SK-N-SH treated with all-trans-retinoic acid at 6 μM for 48 hours (cell line): ENCODE results near the gene RAI14.

Experiments used
- ARNTL ChIP-seq: fragments of 450-650 bp; formaldehyde crosslinking; IDR thresholded peaks from 2 replicates; pipeline ENCODE4 v1.5.0; 2020; ENCODE audit warnings: low read depth, mild to moderate bottlenecking, moderate library complexity, borderline replicate concordance
- PPARA ChIP-seq: fragments of 250-450 bp; sonication (Bioruptor Pico); IDR thresholded peaks from 2 replicates; pipeline ENCODE4 v1.5.0; 2020; ENCODE audit warnings: mild to moderate bottlenecking, borderline replicate concordance
- RARB ChIP-seq: fragments of 250-450 bp; sonication (Bioruptor Pico); IDR thresholded peaks from 2 replicates; pipeline ENCODE4 v1.8.0; 2021; ENCODE audit warnings: mild to moderate bottlenecking, moderate library complexity
- SNAI2 ChIP-seq: fragments of 250-450 bp; sonication (Bioruptor Pico); IDR thresholded peaks from 2 replicates; pipeline ENCODE4 v1.5.0; 2020; ENCODE audit warnings: mild to moderate bottlenecking, moderate library complexity
- TCF4 ChIP-seq: fragments of 250-450 bp; sonication (Bioruptor Pico); IDR thresholded peaks from 2 replicates; pipeline ENCODE4 v1.8.0; 2021; ENCODE audit warnings: mild to moderate bottlenecking, moderate library complexity, borderline replicate concordance
- TOX ChIP-seq: fragments of 250-450 bp; sonication (Bioruptor Pico); IDR thresholded peaks from 2 replicates; pipeline ENCODE4 v1.8.0; 2021; ENCODE audit warnings: mild to moderate bottlenecking, moderate library complexity, borderline replicate concordance
- ZC3H10 ChIP-seq: fragments of 250-450 bp; sonication (Bioruptor Pico); IDR thresholded peaks from 2 replicates; pipeline ENCODE4 v1.5.1; 2021; ENCODE audit warnings: mild to moderate bottlenecking, moderate library complexity
- ZFP30 ChIP-seq: fragments of 450-650 bp; formaldehyde crosslinking; IDR thresholded peaks from 2 replicates; pipeline ENCODE4 v1.5.0; 2022; ENCODE audit warnings: mild to moderate bottlenecking, moderate library complexity
- ZNF565 ChIP-seq: fragments of 450-650 bp; formaldehyde crosslinking; conservative IDR thresholded peaks from 2 replicates; pipeline ENCODE4 v1.5.0; 2020; ENCODE audit warnings: low read depth, mild to moderate bottlenecking, moderate library complexity

DNA sequence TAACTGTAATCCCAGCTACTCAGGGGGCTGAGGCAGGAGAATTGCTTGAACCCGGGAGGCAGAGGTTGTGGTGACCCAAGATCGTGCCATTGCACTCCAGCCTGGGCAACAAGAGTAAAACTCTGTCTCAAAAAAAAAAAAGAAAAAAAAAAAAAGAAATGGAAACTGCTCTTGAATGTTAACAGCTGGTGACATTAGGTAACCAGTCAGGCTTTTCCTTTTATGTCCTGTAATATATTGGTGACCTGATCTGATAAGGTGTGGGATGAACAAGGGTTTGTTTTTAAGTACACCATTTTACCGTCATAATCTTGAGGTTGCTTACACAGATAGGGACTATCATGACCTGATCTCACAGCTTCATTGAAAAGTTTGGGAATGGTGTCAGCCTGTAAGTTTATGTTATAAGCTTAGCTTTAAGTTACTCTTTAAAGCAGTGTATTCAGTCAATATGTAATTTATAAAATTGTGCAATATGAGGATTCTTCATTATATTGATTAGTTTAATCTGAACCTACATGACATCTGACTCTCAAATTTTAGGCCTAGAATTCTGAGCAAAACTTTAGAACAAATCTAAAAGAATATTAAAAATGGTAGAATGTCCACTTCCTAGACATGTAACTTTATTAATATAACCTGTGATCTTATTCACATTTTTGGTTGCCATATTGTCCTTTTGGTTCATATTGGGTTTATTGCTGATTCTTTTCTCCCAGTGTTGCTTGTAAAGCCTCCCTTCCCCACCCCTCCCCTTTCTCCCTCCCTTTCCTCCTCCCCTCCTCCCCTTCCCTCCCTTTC lies 41.4 kb downstream of the RAI14 start:
- no peak for TF ChIP-seq PPARA (CRISPR knock-in tag)
- no peak for TF ChIP-seq TCF4 (CRISPR knock-in tag)
- no peak for TF ChIP-seq TOX (CRISPR knock-in tag)
- no peak for TF ChIP-seq ZFP30
- no peak for TF ChIP-seq SNAI2 (CRISPR knock-in tag)
- no peak for TF ChIP-seq ZC3H10
- no peak for TF ChIP-seq ZNF565 (CRISPR knock-in tag)
- no peak for TF ChIP-seq ARNTL (CRISPR knock-in tag)
- TF ChIP-seq RARB (CRISPR knock-in tag), result no peak
